ENCODE data around the gene KDM4C.
"Not testable (repeated sequence)": the region's sequence is repeated elsewhere in the genome, so short reads cannot be mapped to it uniquely, and the experiment has no call there.

The KDM4C gene

DNA sequence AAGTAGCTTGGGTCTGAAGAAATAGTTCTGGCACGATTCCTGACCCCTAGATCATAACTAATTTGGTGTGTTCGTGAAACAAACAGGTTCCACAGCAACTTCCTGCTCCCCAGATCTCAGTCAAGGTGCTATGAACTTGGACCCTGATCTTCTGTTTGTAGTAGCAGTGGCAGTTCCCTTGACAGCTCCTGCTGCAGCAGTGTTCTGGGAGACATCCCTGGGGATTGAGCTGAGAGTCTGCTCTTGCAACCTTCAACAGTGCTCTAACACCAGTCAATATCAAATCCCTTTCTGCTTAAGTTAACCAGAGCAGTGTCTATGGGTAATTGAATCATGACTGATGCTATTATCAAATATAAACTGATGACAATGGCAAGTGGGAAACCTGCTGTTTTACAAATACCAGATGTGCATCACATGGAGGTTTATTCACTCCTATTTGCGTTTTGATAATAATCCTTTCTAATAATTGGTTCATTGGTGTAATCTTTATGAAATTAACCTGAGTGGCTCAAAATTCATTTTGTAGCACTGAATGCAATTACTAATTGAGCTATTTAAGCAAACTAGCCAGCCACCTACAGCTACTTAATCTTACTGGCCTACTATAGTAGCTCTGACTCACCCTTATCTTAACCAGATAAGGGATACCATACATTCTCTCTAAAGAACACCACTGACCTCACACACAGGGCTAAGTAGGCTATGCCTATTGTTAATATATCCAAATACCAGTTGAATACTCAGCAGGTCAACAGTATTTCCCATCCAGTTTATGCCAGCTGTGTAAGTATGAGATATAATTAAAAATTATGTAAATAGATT is 21.9 kb downstream of the KDM4C start:
- H3K4me1 ChIP-seq (ENCODE audit: control insufficient read depth in 2 of 2, insufficient read depth in 2 of 2, low read length in 2 of 2): peaks cover 0 to 11% of the 10 kb centered on the region in 2 donors
- H3K36me3 ChIP-seq (ENCODE audit: control insufficient read depth in 2 of 2, insufficient read depth in 2 of 2, low read length in 2 of 2): no peaks in the 10 kb centered on the region
- H3K4me3 ChIP-seq (ENCODE audit: low read length in 2 of 2): no peak overlapping the region
- H3K27ac ChIP-seq (ENCODE audit: low read depth in 2 of 2, low read length in 2 of 2): no peak overlapping the region
- no peaks in the 10 kb centered on the region for H3K27me3 ChIP-seq (ENCODE audit: control insufficient read depth in 2 of 2, insufficient read depth in 2 of 2, low read length in 2 of 2)
- no peak overlapping the region for H3K9ac ChIP-seq (ENCODE audit: low read depth in 1 of 2, low read length in 2 of 2)
- no peaks in the 10 kb centered on the region for H3K9me3 ChIP-seq (ENCODE audit: control insufficient read depth in 2 of 2, low read length in 2 of 2)

DNA sequence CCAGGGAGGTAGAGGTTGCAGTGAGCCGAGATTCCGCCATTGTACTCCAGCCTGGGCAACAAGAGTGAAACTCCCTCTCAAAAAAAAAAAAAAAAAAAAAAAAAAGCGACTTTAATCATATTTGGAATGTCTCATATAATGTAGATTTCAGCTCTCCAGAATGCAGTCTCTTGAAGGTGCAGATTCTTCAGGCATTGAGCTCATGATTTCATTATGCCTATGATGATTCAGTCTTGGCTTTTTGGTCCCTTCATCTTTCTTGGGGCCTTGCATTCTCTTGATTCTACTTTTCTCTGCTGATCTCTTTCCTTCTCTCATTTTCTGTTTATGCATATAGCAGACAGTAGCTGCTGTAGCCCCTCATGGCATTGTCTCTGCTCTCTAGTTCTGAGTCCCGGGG is 22.9 kb downstream of the KDM4C start:
- H3K4me1 ChIP-seq (ENCODE audit: control insufficient read depth in 2 of 2, insufficient read depth in 2 of 2, low read length in 2 of 2): peaks cover 0 to 14% of the 10 kb centered on the region in 2 donors
- H3K36me3 ChIP-seq (ENCODE audit: control insufficient read depth in 2 of 2, insufficient read depth in 2 of 2, low read length in 2 of 2): no peaks in the 10 kb centered on the region
- H3K27ac ChIP-seq (ENCODE audit: low read depth in 2 of 2, low read length in 2 of 2): no peak overlapping the region
- H3K9me3 ChIP-seq (ENCODE audit: control insufficient read depth in 2 of 2, low read length in 2 of 2): no peaks in the 10 kb centered on the region
- H3K9ac ChIP-seq (ENCODE audit: low read depth in 1 of 2, low read length in 2 of 2): no peak overlapping the region
- no peaks in the 10 kb centered on the region for H3K27me3 ChIP-seq (ENCODE audit: control insufficient read depth in 2 of 2, insufficient read depth in 2 of 2, low read length in 2 of 2)
- H3K4me3 ChIP-seq (ENCODE audit: low read length in 2 of 2): no peak overlapping the region

DNA sequence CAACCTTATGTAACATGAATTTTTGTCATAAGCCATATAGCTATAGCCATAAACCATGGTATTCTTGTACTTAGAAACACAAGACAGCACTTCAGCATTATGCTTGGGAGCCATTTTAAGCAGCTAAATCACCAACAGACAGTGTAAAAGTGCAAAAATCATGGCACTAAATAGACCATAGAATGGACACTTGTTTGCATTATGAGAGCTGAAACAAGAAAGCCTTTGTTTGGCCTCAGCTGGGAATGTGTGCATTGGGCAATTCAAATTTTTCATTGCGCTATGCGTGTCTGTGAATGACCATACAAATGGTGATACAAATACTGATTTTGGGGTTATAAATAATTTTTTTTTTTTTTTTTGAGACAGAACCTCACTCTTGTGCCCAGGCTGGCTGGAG is 23.7 kb downstream of the KDM4C start:
- Histone ChIP-seq H3K9me3 (ENCODE audit: control insufficient read depth in 2 of 2, low read length in 2 of 2) (no peaks in the 10 kb centered on the region), H3K27me3 (ENCODE audit: control insufficient read depth in 2 of 2, insufficient read depth in 2 of 2, low read length in 2 of 2) (no peaks in the 10 kb centered on the region), H3K9ac (ENCODE audit: low read depth in 1 of 2, low read length in 2 of 2) (no peak overlapping the region), H3K36me3 (ENCODE audit: control insufficient read depth in 2 of 2, insufficient read depth in 2 of 2, low read length in 2 of 2) (no peaks in the 10 kb centered on the region), H3K4me1 (ENCODE audit: control insufficient read depth in 2 of 2, insufficient read depth in 2 of 2, low read length in 2 of 2) (peaks cover 0 to 16% of the 10 kb centered on the region in 2 donors), H3K4me3 (ENCODE audit: low read length in 2 of 2) (no peak overlapping the region), H3K27ac (ENCODE audit: low read depth in 2 of 2, low read length in 2 of 2) (no peak overlapping the region)

DNA sequence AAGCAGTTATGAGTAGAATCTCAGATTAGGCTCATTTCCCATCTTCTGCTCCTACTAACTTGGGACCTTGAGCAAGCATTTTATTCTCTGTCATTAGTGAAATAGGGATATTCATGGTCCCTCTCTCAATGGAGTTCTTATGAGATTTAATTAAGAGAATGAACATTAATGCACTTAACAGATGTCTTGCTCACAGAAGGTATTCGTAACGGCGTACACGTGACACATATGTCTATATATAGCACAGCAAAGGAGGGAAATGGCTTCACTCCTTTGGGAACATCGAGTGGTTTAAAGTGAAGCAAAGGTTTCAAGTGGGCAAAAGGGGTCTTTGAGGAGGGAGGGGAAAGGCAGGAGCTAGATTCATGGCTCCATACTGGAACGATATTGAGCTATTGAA is 24.6 kb downstream of the KDM4C start:
- H3K9me3 ChIP-seq (ENCODE audit: control insufficient read depth in 2 of 2, low read length in 2 of 2): no peaks in the 10 kb centered on the region
- no peaks in the 10 kb centered on the region for H3K27me3 ChIP-seq (ENCODE audit: control insufficient read depth in 2 of 2, insufficient read depth in 2 of 2, low read length in 2 of 2)
- no peaks in the 10 kb centered on the region for H3K36me3 ChIP-seq (ENCODE audit: control insufficient read depth in 2 of 2, insufficient read depth in 2 of 2, low read length in 2 of 2)
- no peak overlapping the region for H3K9ac ChIP-seq (ENCODE audit: low read depth in 1 of 2, low read length in 2 of 2)
- H3K27ac ChIP-seq (ENCODE audit: low read depth in 2 of 2, low read length in 2 of 2): no peak overlapping the region
- H3K4me1 ChIP-seq (ENCODE audit: control insufficient read depth in 2 of 2, insufficient read depth in 2 of 2, low read length in 2 of 2): peaks cover 3 to 20% of the 10 kb centered on the region in 2 donors
- H3K4me3 ChIP-seq (ENCODE audit: low read length in 2 of 2): no peak overlapping the region

DNA sequence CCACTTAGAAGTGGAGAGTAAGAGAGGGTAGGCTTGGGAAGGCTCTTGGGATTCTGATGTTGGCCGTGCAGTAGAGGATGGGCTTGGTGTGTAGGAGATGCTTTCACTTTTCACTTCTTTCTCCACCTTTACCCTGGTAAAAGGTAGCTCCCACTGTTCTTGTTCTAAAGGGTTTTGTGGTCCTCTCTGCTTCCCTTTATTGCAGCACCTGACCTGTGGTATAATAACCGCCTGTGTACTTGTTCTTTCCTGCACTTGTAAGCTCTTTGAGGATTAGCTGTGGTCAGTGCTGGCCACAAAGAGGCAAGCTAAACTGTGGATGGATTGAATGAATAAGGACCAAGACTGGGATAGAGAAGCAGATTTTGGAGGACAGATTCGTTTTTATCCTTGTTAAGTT is 25.2 kb downstream of the KDM4C start:
- Histone ChIP-seq H3K4me1 (ENCODE audit: control insufficient read depth in 2 of 2, insufficient read depth in 2 of 2, low read length in 2 of 2) (peaks cover 9 to 26% of the 10 kb centered on the region in 2 donors), H3K4me3 (ENCODE audit: low read length in 2 of 2) (no peak overlapping the region)

DNA sequence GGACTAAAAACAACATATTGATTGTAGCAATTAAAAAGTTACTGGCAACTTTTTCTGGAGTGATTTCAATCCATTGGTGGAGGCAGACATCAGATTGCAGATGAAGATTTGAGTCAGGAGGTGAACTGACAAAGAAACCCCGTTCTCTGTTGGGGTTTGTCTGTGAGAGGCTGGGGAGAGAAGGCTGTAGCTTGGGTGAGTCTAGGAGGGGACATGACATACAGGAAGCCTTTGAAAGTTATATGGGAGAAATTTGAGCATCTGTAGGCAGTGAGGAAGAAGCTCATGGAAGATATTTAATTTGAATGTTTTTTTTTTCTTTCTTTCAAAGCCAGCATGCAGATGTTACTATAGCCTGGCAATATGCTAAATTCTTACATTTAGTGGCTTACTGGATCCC is 26.0 kb downstream of the KDM4C start:
- H3K27ac ChIP-seq (ENCODE audit: low read depth in 2 of 2, low read length in 2 of 2): no peak overlapping the region
- H3K36me3 ChIP-seq (ENCODE audit: control insufficient read depth in 2 of 2, insufficient read depth in 2 of 2, low read length in 2 of 2): no peaks in the 10 kb centered on the region
- no peaks in the 10 kb centered on the region for H3K27me3 ChIP-seq (ENCODE audit: control insufficient read depth in 2 of 2, insufficient read depth in 2 of 2, low read length in 2 of 2)
- H3K4me3 ChIP-seq (ENCODE audit: low read length in 2 of 2): no peak overlapping the region
- H3K9me3 ChIP-seq (ENCODE audit: control insufficient read depth in 2 of 2, low read length in 2 of 2): no peaks in the 10 kb centered on the region
- H3K4me1 ChIP-seq (ENCODE audit: control insufficient read depth in 2 of 2, insufficient read depth in 2 of 2, low read length in 2 of 2): peaks cover 15 to 34% of the 10 kb centered on the region in 2 donors
- H3K9ac ChIP-seq (ENCODE audit: low read depth in 1 of 2, low read length in 2 of 2): no peak overlapping the region

More for the DNA sequence above, 25.2 kb downstream of the KDM4C start:
- no peaks in the 10 kb centered on the region for H3K9me3 ChIP-seq (ENCODE audit: control insufficient read depth in 2 of 2, low read length in 2 of 2)
- no peaks in the 10 kb centered on the region for H3K27me3 ChIP-seq (ENCODE audit: control insufficient read depth in 2 of 2, insufficient read depth in 2 of 2, low read length in 2 of 2)
- H3K36me3 ChIP-seq (ENCODE audit: control insufficient read depth in 2 of 2, insufficient read depth in 2 of 2, low read length in 2 of 2): no peaks in the 10 kb centered on the region
- no peak overlapping the region for H3K27ac ChIP-seq (ENCODE audit: low read depth in 2 of 2, low read length in 2 of 2)
- no peak overlapping the region for H3K9ac ChIP-seq (ENCODE audit: low read depth in 1 of 2, low read length in 2 of 2)

DNA sequence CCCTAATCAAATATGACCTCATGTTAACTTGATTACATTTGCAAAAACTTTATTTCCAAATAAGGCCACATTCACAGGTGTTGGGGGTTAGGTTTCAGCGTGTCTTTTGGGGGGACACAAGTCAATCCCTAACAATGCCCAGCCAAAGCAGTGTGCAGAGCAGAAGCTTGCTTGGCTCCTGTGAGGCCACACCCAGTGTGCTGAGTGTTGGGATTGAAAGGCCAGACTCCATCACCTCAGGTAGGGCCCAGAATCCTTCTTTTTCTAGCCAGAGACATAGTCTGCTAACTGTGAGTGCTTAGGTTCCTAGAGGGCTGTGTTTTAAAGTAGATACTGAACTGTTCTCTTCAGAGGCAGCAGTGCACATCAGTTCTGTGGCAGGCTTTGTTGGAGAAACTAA is 27.9 kb downstream of the KDM4C start:
- Histone ChIP-seq H3K9me3 (ENCODE audit: control insufficient read depth in 2 of 2, low read length in 2 of 2) (no peaks in the 10 kb centered on the region), H3K9ac (ENCODE audit: low read depth in 1 of 2, low read length in 2 of 2) (no peak overlapping the region), H3K27me3 (ENCODE audit: control insufficient read depth in 2 of 2, insufficient read depth in 2 of 2, low read length in 2 of 2) (no peaks in the 10 kb centered on the region), H3K27ac (ENCODE audit: low read depth in 2 of 2, low read length in 2 of 2) (no peak overlapping the region), H3K36me3 (ENCODE audit: control insufficient read depth in 2 of 2, insufficient read depth in 2 of 2, low read length in 2 of 2) (no peaks in the 10 kb centered on the region), H3K4me3 (ENCODE audit: low read length in 2 of 2) (no peak overlapping the region), H3K4me1 (ENCODE audit: control insufficient read depth in 2 of 2, insufficient read depth in 2 of 2, low read length in 2 of 2) (peaks cover 18 to 29% of the 10 kb centered on the region in 2 donors)

DNA sequence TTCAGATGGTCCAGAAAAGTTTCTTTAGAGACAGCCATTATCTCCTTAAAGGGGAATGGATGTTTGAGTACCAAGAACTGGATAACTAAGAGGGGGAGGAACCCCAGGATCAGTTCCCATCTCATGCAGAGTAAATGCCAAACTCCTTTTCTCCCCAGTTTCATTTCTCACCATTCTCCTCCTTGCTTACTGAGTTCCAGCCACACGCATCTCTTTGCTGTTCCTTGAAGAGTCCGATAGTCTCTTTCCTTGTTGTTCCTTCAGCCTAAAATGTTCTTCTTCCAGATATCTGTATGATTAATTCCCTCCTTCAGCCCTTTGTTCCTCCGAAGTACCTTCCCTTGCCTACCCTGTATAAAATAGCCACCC is 30.0 kb downstream of the KDM4C start:
- Histone ChIP-seq H3K9ac (ENCODE audit: low read depth in 1 of 2, low read length in 2 of 2) (no peak overlapping the region), H3K36me3 (ENCODE audit: control insufficient read depth in 2 of 2, insufficient read depth in 2 of 2, low read length in 2 of 2) (no peaks in the 10 kb centered on the region), H3K4me1 (ENCODE audit: control insufficient read depth in 2 of 2, insufficient read depth in 2 of 2, low read length in 2 of 2) (peaks cover 18 to 29% of the 10 kb centered on the region in 2 donors), H3K4me3 (ENCODE audit: low read length in 2 of 2) (peak overlapping the region; percentile 25 to 37), H3K27ac (ENCODE audit: low read depth in 2 of 2, low read length in 2 of 2) (peak overlapping the region; percentile 61 to 67), H3K27me3 (ENCODE audit: control insufficient read depth in 2 of 2, insufficient read depth in 2 of 2, low read length in 2 of 2) (no peaks in the 10 kb centered on the region), H3K9me3 (ENCODE audit: control insufficient read depth in 2 of 2, low read length in 2 of 2) (no peaks in the 10 kb centered on the region)

DNA sequence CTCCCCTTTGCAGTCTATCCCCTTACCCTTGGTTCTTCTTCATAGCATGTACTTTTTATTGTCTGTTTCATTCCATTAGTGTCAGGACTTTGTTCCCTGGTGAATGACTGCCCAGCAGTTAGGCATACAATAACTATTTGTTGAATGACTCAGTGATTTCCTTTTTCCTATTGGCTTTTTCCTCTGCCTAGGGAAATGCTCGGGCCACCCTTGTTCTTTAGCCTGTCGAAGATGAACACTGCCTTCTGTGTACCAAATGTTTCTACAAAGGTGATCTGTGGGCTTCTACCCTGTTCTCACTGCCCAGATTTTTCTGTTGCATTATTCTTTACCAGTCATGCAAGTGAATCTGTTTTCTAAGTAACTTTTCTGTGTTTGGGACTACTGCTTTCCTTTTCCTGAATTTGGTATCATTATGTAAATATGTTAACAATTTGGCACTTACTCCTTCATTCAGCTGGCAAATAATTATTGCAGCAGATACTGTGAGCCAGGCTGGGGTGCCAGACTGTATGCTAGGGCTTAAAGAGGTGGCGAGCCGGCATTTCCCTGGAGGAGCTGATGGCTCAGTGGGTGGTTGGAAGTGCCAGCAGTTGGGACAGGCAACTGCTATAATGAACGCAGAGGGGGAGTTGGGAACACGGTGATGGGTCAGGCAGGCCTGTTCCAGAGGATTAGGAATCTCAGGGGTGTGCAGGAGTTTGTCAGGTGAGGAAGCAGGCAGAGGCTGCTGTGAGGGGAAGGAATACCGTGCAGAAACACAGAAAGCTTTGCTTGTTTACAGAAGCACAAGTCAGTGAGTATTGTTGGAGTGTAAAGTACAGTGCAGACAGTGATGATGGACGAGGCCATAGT is 30.6 kb downstream of the KDM4C start:
- H3K36me3 ChIP-seq (ENCODE audit: control insufficient read depth in 2 of 2, insufficient read depth in 2 of 2, low read length in 2 of 2): no peaks in the 10 kb centered on the region
- H3K9ac ChIP-seq (ENCODE audit: low read depth in 1 of 2, low read length in 2 of 2): no peak overlapping the region
- H3K9me3 ChIP-seq (ENCODE audit: control insufficient read depth in 2 of 2, low read length in 2 of 2): no peaks in the 10 kb centered on the region
- no peaks in the 10 kb centered on the region for H3K27me3 ChIP-seq (ENCODE audit: control insufficient read depth in 2 of 2, insufficient read depth in 2 of 2, low read length in 2 of 2)
- H3K27ac ChIP-seq (ENCODE audit: low read depth in 2 of 2, low read length in 2 of 2): peak overlapping the region; percentile 61 to 67
- peaks cover 18 to 29% of the 10 kb centered on the region in 2 donors for H3K4me1 ChIP-seq (ENCODE audit: control insufficient read depth in 2 of 2, insufficient read depth in 2 of 2, low read length in 2 of 2)
- H3K4me3 ChIP-seq (ENCODE audit: low read length in 2 of 2): peak overlapping the region; percentile 25 to 43

DNA sequence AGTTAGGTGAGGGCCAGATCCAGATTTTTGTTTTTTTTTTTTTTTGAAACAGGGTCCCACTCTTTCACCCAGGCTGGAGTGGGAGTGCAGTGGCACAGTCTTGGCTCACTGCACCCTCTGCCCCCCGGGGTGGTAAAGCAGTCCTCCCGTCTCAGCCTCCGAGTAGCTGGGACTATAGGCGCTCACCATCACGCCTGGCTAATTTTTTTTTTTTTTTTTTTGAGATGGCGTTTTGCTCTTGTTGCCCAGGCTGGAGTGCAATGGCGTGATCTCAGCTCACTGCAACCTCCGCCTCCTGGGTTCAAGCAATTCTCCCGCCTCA is 31.2 kb downstream of the KDM4C start:
- not testable (repeated sequence) for H3K9me3 ChIP-seq (ENCODE audit: control insufficient read depth in 2 of 2, low read length in 2 of 2); H3K4me3 ChIP-seq (ENCODE audit: low read length in 2 of 2); H3K27ac ChIP-seq (ENCODE audit: low read depth in 2 of 2, low read length in 2 of 2); H3K9ac ChIP-seq (ENCODE audit: low read depth in 1 of 2, low read length in 2 of 2); H3K27me3 ChIP-seq (ENCODE audit: control insufficient read depth in 2 of 2, insufficient read depth in 2 of 2, low read length in 2 of 2); H3K36me3 ChIP-seq (ENCODE audit: control insufficient read depth in 2 of 2, insufficient read depth in 2 of 2, low read length in 2 of 2)
- H3K4me1 ChIP-seq (ENCODE audit: control insufficient read depth in 2 of 2, insufficient read depth in 2 of 2, low read length in 2 of 2): peaks cover 18 to 29% of the 10 kb centered on the region in 2 donors

Data from mucosa of rectum (tissue), 2 donors.